Measurements from ENCODE around the gene CCDC57. TPM values are rescaled to one million over a fixed set of nuclear protein-coding genes. Genes with fewer than 3 reads are reported as not detected.

CCDC57 gene
- total RNA-seq, 2 experiments from 2014 or later: 40.7 to 43.9 TPM

DNA sequence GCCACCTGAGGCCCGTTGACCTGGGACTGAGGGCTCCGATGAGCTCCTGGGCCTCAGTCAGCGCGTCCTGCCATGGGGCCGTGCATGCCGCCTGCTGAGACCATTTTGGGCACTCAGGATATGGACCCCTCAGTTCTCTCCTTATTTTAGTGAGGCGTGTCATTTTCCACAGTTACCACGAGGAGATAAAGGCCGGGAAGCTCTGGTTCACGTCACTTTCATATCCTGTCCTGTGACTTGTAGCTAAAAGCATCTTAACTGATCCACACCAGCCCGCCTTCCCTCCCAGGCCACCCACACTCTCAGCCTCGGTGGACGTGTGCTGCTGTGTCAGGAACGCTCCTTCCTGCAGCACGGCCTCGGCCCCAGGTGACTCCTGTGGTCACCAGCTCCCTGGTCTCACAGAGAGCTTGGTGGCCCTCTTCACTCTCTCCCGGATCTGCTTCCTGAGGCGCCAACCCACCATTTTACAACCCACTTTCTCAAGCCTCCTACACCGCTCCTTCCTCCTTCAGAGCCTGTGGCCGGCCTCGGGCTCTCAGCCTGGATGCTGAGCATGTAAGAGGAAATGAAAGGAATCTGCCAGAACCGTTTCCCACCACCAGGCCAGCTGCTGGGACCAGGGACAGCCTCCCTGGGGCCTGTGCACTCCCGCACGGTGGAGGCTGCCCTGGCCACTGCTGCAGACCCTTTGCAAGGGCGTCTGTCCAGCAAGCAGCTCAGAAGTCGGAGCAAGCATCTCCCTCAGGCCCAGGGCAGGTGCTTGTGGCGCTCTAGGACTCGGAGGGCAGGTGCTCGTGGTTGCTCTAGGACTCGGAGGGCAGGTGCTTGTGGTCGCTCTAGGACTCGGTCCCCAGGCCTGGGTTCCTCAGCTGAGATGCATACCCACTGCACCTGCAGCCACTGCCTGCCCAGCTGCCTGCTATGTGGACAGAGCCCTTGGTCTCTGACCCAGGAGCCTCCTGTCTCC lies 90.7 kb downstream of the CCDC57 start:
- Mint-ChIP-seq H3K27me3 (ENCODE audit: low read depth) (no peaks in the 10 kb centered on the region), H3K36me3 (ENCODE audit: low read depth) (peaks cover 10% of the 10 kb centered on the region), H3K4me1 (ENCODE audit: low read depth) (peaks cover 63% of the 10 kb centered on the region), H3K9me3 (no peaks in the 10 kb centered on the region), H3K4me3 (peak overlapping the region; percentile 23), H3K27ac (peak overlapping the region; percentile 80)
- intact Hi-C loops (cut with micrococcal nuclease): no loop called here
- CTCF ChIA-PET: interaction anchor here (0.9 to 1.5 kb wide), 5 partner anchors 10 to 81 kb away, joined by 3 to 8 read pairs (median 4); partner anchors contain the start of gene FASN
- DNase-seq: no peak

DNA sequence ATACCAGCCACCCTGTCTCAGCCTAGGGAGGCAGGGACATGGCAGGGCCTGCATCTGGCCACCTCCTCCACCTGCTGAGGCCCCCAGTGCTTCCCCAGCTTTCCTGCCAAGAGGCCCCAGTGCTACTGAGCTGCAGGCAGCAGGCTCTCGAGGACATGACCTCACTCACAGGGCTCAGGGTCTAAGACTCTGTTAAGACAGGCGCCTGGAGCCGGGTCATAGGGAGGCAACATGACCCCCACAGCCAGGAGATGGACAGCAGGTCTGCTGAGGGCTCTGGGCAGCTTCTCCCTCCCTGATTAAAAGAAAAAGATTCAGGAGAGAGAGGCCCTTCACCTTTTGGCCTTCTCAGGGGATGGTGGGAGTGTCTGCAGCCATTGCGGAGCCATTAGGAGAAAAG lies 91.4 kb downstream of the CCDC57 start:
- no peak overlapping the region for H3K4me3 Mint-ChIP-seq
- intact Hi-C loops (cut with micrococcal nuclease): no loop called here
- peaks cover 10% of the 10 kb centered on the region for H3K36me3 Mint-ChIP-seq (ENCODE audit: low read depth)
- H3K27ac Mint-ChIP-seq: peak overlapping the region; percentile 80
- no peaks in the 10 kb centered on the region for H3K9me3 Mint-ChIP-seq
- H3K4me1 Mint-ChIP-seq (ENCODE audit: low read depth): peaks cover 56% of the 10 kb centered on the region
- CTCF ChIA-PET: interaction anchor here (1.0 to 1.5 kb wide), 5 partner anchors 9 to 82 kb away, joined by 3 to 5 read pairs (median 4); partner anchors contain the start of gene FASN
- no peaks in the 10 kb centered on the region for H3K27me3 Mint-ChIP-seq (ENCODE audit: low read depth)
- DNase-seq: no peak

DNA sequence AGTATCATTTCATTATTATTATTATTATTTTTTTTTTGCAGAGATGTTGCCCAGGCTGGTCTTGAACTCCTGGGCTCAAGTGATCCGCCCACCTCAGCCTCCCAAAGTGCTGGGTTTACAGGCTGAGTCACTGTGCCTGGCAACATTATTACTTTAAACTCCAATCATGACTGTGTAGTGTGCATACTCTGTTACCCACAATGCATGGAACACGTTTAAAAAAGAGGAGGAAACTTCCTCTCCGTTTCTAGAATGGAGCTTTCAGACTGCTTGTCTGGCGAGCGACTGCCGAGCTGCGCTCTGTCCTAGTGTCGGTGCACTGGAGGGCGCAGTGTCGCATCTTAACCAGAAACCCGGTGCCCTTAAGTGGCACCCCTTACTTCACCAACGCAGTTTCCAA lies 92.5 kb downstream of the CCDC57 start:
- no peaks in the 10 kb centered on the region for H3K27me3 Mint-ChIP-seq (ENCODE audit: low read depth)
- no peaks in the 10 kb centered on the region for H3K9me3 Mint-ChIP-seq
- CTCF ChIA-PET: interaction anchor here (1.1 to 1.5 kb wide), 2 partner anchors 14 to 21 kb away, joined by 4 to 5 read pairs; no protein-coding TSS in a partner anchor
- H3K4me3 Mint-ChIP-seq: peak overlapping the region; percentile 46
- intact Hi-C loops (cut with micrococcal nuclease): loop anchor here (1.0 kb wide), 2 partner anchors 10 to 22 kb away; partner anchors contain the start of gene FASN
- H3K36me3 Mint-ChIP-seq (ENCODE audit: low read depth): peaks cover 7% of the 10 kb centered on the region
- H3K4me1 Mint-ChIP-seq (ENCODE audit: low read depth): peaks cover 47% of the 10 kb centered on the region
- H3K27ac Mint-ChIP-seq: peak overlapping the region; percentile 90
- peak; percentile 68 for DNase-seq

DNA sequence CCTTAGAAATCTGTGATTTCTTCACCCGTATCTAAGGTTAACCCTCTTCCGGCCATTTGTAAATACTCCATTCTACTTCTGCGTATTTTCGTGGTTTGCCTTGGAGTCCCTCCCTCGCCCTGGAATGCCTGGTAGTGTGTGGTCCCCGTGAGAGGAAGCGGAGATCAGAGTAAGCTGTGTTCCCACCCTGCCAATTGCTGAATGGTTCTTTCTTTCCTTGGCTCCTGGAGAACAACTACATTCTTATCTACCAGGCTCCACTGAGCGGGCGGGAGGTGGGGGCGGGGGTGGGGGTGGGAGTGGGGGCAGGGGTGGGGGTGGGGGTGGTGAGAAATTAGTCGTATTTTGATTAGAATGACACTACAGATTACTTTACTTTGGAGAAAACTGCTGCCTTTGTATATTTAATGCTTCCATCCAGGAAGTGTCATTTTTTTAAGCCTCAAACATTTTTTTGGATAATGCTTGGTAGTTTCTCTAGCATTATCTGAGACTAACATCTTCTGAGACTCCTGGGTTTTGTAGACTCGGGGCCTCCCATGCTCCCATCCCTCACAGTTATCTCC lies 93.7 kb downstream of the CCDC57 start:
- CTCF ChIA-PET: no interaction called here
- intact Hi-C loops (cut with micrococcal nuclease): no loop called here

DNA sequence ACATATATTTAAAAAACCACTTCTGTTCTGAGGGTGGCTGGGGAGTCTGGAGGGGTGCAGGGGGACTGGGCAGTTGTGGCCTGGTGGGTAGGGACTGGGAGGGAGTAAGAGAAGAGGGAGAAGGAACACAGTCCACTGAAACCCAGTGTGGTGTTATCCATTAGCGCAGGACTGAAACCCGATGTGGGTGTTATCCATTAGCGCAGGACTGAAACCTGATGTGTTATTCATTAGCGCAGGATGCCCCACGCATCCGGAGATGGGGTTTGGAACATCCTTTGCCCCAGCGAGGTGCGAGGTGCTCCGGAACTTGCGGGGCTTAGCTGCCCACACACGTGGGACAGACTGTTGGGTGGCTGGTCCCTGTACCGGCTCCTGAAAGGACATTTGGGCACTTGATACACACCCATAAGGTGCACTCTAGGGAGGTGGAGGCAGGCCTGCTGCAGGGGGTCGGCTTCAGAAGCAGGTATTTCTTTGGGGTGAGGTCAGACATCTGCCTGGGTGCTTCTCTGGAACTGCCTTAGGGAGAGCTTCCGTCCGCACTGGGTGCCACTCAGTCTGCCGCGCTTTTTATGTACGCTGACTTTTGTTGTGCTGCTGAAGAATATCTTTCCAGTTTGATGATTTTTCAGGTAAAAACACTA lies 94.4 kb downstream of the CCDC57 start:
- intact Hi-C loops (cut with micrococcal nuclease): no loop called here
- peaks cover 33% of the 10 kb centered on the region for H3K4me1 Mint-ChIP-seq (ENCODE audit: low read depth)
- no peaks in the 10 kb centered on the region for H3K9me3 Mint-ChIP-seq
- no peak overlapping the region for H3K27ac Mint-ChIP-seq
- CTCF ChIA-PET: no interaction called here
- H3K4me3 Mint-ChIP-seq: no peak overlapping the region
- H3K27me3 Mint-ChIP-seq (ENCODE audit: low read depth): no peaks in the 10 kb centered on the region
- H3K36me3 Mint-ChIP-seq (ENCODE audit: low read depth): peaks cover 4% of the 10 kb centered on the region
- DNase-seq: no peak

More for the DNA sequence above, 93.7 kb downstream of the CCDC57 start:
- no peak for DNase-seq
- H3K36me3 Mint-ChIP-seq (ENCODE audit: low read depth): peaks cover 4% of the 10 kb centered on the region
- H3K4me3 Mint-ChIP-seq: no peak overlapping the region
- no peaks in the 10 kb centered on the region for H3K9me3 Mint-ChIP-seq
- peaks cover 36% of the 10 kb centered on the region for H3K4me1 Mint-ChIP-seq (ENCODE audit: low read depth)
- no peaks in the 10 kb centered on the region for H3K27me3 Mint-ChIP-seq (ENCODE audit: low read depth)
- H3K27ac Mint-ChIP-seq: no peak overlapping the region

DNA sequence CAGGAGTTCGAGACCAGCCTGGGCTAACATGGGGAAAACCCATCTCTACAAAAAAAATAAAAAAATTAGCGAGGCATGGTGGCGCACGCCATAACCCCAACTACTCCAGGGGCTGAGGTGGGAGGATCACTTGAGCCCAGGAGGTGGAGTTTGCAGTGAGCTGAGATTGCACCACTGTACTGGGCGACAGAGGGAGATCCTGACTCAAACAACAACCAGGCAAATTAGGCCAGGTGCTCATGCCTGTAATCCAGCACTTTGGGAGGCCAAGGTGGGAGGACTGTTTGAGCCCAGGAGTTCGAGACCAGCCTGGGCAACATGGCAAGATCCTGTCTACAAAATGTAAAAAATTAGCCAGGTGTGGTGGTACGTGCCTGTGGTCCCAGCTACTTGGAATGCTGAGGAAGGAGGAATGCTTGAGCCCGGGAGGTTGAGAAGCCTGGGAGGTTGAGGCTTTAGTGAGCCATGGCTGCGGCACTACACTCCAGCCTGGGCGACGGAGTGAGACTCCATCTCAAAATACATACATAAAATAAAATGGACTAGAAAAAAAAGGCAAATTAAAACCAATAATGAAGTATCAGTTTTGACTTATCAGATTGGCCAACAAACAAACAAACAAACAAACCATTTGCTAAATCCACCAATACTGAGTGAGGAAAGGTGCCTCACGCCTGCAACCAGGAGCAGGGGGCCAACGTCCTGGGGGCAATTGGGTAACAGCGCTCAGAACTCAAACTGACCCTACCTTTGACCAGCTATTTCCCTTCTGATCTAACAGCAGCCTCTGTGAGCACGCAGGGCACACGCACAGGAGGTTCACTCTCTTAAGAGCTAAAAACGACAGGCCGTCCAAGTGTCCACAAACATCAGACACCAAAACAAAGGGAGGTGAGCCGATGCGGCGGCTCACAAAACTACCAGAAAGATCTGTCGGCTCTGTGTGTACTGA lies 95.2 kb downstream of the CCDC57 start:
- H3K36me3 Mint-ChIP-seq (ENCODE audit: low read depth): no peaks in the 10 kb centered on the region
- H3K4me1 Mint-ChIP-seq (ENCODE audit: low read depth): peaks cover 27% of the 10 kb centered on the region
- H3K9me3 Mint-ChIP-seq: no peaks in the 10 kb centered on the region
- no peak overlapping the region for H3K4me3 Mint-ChIP-seq
- H3K27me3 Mint-ChIP-seq (ENCODE audit: low read depth): no peaks in the 10 kb centered on the region
- no peak for DNase-seq
- H3K27ac Mint-ChIP-seq: no peak overlapping the region
- CTCF ChIA-PET: no interaction called here
- intact Hi-C loops (cut with micrococcal nuclease): no loop called here

DNA sequence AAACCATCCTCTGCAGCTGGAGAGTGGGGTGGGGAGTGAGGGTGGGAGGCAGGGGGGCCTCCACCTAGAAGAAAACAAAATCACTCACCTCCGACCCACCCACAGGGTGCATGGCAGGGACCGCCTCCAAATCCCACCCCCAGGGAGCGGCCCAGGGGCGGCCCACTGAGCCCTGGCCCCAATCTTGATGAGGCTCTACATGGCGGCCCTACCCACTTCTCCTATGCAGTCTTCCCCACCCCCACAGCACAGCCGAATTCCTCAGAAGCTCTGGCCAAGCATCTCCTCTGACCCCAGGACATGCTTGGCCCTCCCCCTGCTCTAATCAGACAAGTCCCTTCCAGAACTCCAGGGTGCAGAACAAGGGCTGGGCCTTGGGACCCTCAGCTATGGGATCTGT lies 96.4 kb downstream of the CCDC57 start:
- Mint-ChIP-seq H3K4me1 (ENCODE audit: low read depth) (peaks cover 19% of the 10 kb centered on the region), H3K36me3 (ENCODE audit: low read depth) (peaks cover 1% of the 10 kb centered on the region), H3K27ac (no peak overlapping the region), H3K9me3 (no peaks in the 10 kb centered on the region), H3K27me3 (ENCODE audit: low read depth) (no peaks in the 10 kb centered on the region), H3K4me3 (no peak overlapping the region)
- CTCF ChIA-PET: interaction anchor here (0.7 kb wide), 1 partner anchor 824 kb away, joined by 4 read pairs; no protein-coding TSS in a partner anchor
- no peak for DNase-seq
- intact Hi-C loops (cut with micrococcal nuclease): no loop called here

DNA sequence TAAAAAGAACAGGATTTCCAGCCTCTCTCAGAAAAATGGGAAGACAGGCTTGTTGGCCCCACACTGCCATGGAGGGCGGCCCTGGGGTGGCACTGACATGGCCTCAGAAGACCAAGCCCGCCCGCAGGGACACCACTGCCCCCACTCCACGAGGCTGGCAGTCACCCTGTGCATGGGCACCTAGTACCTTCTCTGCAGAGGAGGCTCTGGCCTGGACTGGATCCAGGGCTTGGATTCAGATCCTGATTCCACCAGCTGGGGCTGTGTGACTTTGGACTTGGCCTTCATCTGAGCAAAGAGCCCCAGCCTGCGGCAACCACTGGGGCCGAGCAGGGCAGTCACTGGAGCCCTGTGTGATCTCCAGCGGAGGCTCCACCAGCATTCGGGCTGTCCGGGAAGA lies 97.8 kb downstream of the CCDC57 start:
- intact Hi-C loops (cut with micrococcal nuclease): no loop called here
- H3K27me3 Mint-ChIP-seq (ENCODE audit: low read depth): no peaks in the 10 kb centered on the region
- H3K4me3 Mint-ChIP-seq: no peak overlapping the region
- no peaks in the 10 kb centered on the region for H3K9me3 Mint-ChIP-seq
- no peak overlapping the region for H3K27ac Mint-ChIP-seq
- no peak for DNase-seq
- H3K36me3 Mint-ChIP-seq (ENCODE audit: low read depth): peaks cover 1% of the 10 kb centered on the region
- CTCF ChIA-PET: no interaction called here
- H3K4me1 Mint-ChIP-seq (ENCODE audit: low read depth): peaks cover 25% of the 10 kb centered on the region

DNA sequence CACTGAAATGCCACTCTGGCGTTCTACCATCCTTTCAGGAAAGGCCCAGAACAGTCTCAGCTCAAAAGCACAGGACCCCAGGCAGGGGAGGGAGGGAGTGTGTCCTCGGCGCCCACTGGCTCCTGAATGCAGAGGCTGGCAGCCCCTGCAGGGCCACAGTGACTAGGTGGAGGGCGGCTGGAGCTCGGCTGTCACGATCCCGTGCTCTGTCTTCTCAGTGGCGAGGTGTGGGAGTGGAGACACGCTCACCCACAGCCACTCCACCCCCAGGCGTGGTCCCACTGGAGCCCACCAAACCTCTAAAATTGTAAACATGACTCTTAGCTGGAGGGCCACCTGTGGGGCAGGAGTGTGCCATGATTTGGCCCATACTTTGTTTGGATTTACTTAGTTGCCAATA lies 98.2 kb downstream of the CCDC57 start:
- peaks cover 1% of the 10 kb centered on the region for H3K36me3 Mint-ChIP-seq (ENCODE audit: low read depth)
- no peak overlapping the region for H3K27ac Mint-ChIP-seq
- intact Hi-C loops (cut with micrococcal nuclease): no loop called here
- no peaks in the 10 kb centered on the region for H3K9me3 Mint-ChIP-seq
- CTCF ChIA-PET: no interaction called here
- no peaks in the 10 kb centered on the region for H3K27me3 Mint-ChIP-seq (ENCODE audit: low read depth)
- peaks cover 21% of the 10 kb centered on the region for H3K4me1 Mint-ChIP-seq (ENCODE audit: low read depth)
- DNase-seq: no peak
- H3K4me3 Mint-ChIP-seq: no peak overlapping the region

DNA sequence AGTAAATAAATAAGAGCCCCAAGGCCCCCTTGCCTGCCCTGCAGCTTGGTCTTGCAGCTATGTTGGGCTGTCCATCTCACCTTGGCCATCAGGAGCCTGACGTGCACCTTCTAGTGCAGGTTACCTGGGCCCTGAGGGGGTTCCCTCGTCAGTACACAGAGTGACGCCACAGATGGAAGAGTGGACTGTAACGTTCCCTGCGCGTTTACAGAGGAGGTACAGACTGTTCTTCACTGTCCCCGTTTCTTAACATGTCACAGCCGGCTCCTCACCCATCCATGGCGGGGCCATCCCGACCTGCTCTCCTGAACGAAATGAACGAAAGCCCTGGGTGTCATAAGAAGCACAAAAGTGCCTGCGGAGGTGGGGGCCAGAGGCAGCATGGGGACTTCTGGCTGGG lies 98.7 kb downstream of the CCDC57 start:
- intact Hi-C loops (cut with micrococcal nuclease): no loop called here
- H3K27ac Mint-ChIP-seq: no peak overlapping the region
- no peaks in the 10 kb centered on the region for H3K9me3 Mint-ChIP-seq
- H3K36me3 Mint-ChIP-seq (ENCODE audit: low read depth): peaks cover 3% of the 10 kb centered on the region
- H3K4me3 Mint-ChIP-seq: no peak overlapping the region
- H3K4me1 Mint-ChIP-seq (ENCODE audit: low read depth): peaks cover 19% of the 10 kb centered on the region
- CTCF ChIA-PET: no interaction called here
- no peak for DNase-seq
- H3K27me3 Mint-ChIP-seq (ENCODE audit: low read depth): no peaks in the 10 kb centered on the region

DNA sequence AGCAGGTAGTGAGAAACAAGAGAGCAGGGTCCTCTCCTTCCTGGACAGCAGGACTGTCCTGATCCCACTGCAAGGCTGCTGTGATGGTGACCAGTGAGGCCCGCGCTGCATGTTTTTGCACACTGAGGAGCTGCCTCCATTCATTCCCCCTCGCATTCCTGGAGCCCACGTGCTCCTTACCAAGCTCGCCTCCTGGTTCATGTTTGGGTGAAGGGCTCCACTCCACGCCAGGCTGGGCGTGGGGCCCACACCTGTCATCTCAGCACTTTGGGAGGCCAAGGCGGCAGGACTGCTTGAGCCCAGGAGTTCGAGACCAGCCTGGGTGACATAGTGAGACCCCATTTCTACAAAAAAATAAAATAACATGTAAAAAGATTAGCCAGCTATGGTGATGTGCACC lies 99.2 kb downstream of the CCDC57 start:
- Mint-ChIP-seq H3K9me3 (no peaks in the 10 kb centered on the region), H3K36me3 (ENCODE audit: low read depth) (peaks cover 3% of the 10 kb centered on the region), H3K27ac (no peak overlapping the region), H3K4me1 (ENCODE audit: low read depth) (peaks cover 16% of the 10 kb centered on the region), H3K27me3 (ENCODE audit: low read depth) (no peaks in the 10 kb centered on the region), H3K4me3 (no peak overlapping the region)
- CTCF ChIA-PET: no interaction called here
- DNase-seq: no peak
- intact Hi-C loops (cut with micrococcal nuclease): no loop called here
